ENCODE data around the gene CELF2.

CELF2 gene

GRCh38 chr10:11063856-11064255 lies 46.2 kb downstream of the CELF2 start:
- DNase-seq = no peak

GRCh38 chr10:11064832-11065231 lies 47.2 kb downstream of the CELF2 start:
- no peak for DNase-seq

GRCh38 chr10:11065567-11065966 lies 47.9 kb downstream of the CELF2 start:
- DNase-seq = no peak

GRCh38 chr10:11066520-11066919 lies 48.8 kb downstream of the CELF2 start:
- DNase-seq = no peak

GRCh38 chr10:11068861-11069633 lies 51.4 kb downstream of the CELF2 start:
- DNase-seq = no peak

GRCh38 chr10:11073410-11073809 lies 55.7 kb downstream of the CELF2 start:
- DNase-seq = no peak

GRCh38 chr10:11074536-11075267 lies 57.0 kb downstream of the CELF2 start:
- no peak for DNase-seq

- no peak for DNase-seq
These were observed 58.5 kb downstream of the CELF2 start for GRCh38 chr10:11076221-11076620.

GRCh38 chr10:11080564-11080984 lies 62.9 kb downstream of the CELF2 start:
- DNase-seq = no peak

- DNase-seq = no peak
These were observed 63.7 kb downstream of the CELF2 start for GRCh38 chr10:11081408-11081807.

GRCh38 chr10:11082526-11082925 lies 64.9 kb downstream of the CELF2 start:
- DNase-seq = no peak

- DNase-seq = no peak
These were observed 65.4 kb downstream of the CELF2 start for GRCh38 chr10:11083051-11083450.

- DNase-seq = no peak
These were observed 67.9 kb downstream of the CELF2 start for GRCh38 chr10:11085545-11085944.

GRCh38 chr10:11086177-11086840 lies 68.6 kb downstream of the CELF2 start:
- no peak for DNase-seq

GRCh38 chr10:11087372-11087771 lies 69.7 kb downstream of the CELF2 start:
- no peak for DNase-seq

- no peak for DNase-seq
These were observed 71.0 kb downstream of the CELF2 start for GRCh38 chr10:11088709-11089108.

GRCh38 chr10:11089272-11089671 lies 71.6 kb downstream of the CELF2 start:
- DNase-seq = no peak

GRCh38 chr10:11091517-11092102 lies 73.9 kb downstream of the CELF2 start:
- peak; percentile 33 for DNase-seq

GRCh38 chr10:11093771-11094736 lies 76.4 kb downstream of the CELF2 start:
- DNase-seq = no peak

GRCh38 chr10:11095374-11095801 lies 77.7 kb downstream of the CELF2 start:
- no peak for DNase-seq

GRCh38 chr10:11096422-11096821 lies 78.8 kb downstream of the CELF2 start:
- no peak for DNase-seq

- peak; percentile 20 for DNase-seq
These were observed 80.0 kb downstream of the CELF2 start for GRCh38 chr10:11097686-11098085.
